SK-N-SH (cell line): ENCODE measurements around the gene GDA. TPM values are rescaled to one million over a fixed set of nuclear protein-coding genes. Genes with fewer than 3 reads are reported as not detected.

Source experiments
- CTCF ChIA-PET: fragments of 300-600, 350-600 bp; formaldehyde crosslinking; extraction: SDS; loops from one replicate; lab custom pipeline; 2021; lab: Yijun Ruan, JAX
- POLR2A ChIA-PET: fragments of 350-600 bp; sonication (Branson Sonifier 250); formaldehyde crosslinking; extraction: SDS; loops from one replicate; lab custom pipeline; 2020; ENCODE audit warnings: antibody characterized with exemption, inconsistent platforms; lab: Yijun Ruan, JAX
- DNase-seq: peaks from one replicate; pipeline ENCODE4 v3.0.0; 2012
- H2AFZ ChIP-seq: fragments of 200-600 bp; sonication (generic); 2 replicates; pipeline ENCODE4 v1.8.1; 2016; ENCODE audit warnings: antibody characterized with exemption, mild to moderate bottlenecking, low read depth
- H3F3A ChIP-seq: fragments of 200-600 bp; sonication (generic); replicated peaks from 2 replicates; pipeline ENCODE3; 2016; ENCODE audit warnings: antibody characterized with exemption, mild to moderate bottlenecking; ENCODE audit not compliant: insufficient read depth
- H3K27ac ChIP-seq, 2 experiments: fragments of 200-500 bp in 1 of 2; fragments of 200-600 bp in 1 of 2; sonication (Bioruptor generic) in 1 of 2; sonication (generic), shearing (Covaris generic) in 1 of 2; 2 replicates each; pipeline versions ENCODE4 v1.5.1 to v1.6.1; 2014 to 2016; ENCODE audit warnings: low read depth in 2 of 2, inconsistent platforms in 1 of 2, low read length in 1 of 2, mild to moderate bottlenecking in 1 of 2, mixed read lengths in 1 of 2
- H3K27me3 ChIP-seq: fragments of 200-600 bp; sonication (generic), shearing (Covaris generic); 2 replicates; pipeline ENCODE4 v1.6.1; 2016; ENCODE audit warnings: mixed run types; ENCODE audit not compliant: insufficient read depth
- H3K36me3 ChIP-seq, 2 experiments: fragments of 200-500 bp in 1 of 2; fragments of 200-600 bp in 1 of 2; sonication (Bioruptor generic) in 1 of 2; sonication (generic) in 1 of 2; replicated peaks in 1 of 2; 2 replicates each; pipeline versions ENCODE3 to v1.5.1; 2014 to 2016; ENCODE audit warnings: low read length in 1 of 2, mild to moderate bottlenecking in 1 of 2; ENCODE audit not compliant: insufficient read depth in 2 of 2, control insufficient read depth in 1 of 2
- H3K4me1 ChIP-seq, 2 experiments: fragments of 200-500 bp in 1 of 2; fragments of 200-600 bp in 1 of 2; sonication (Bioruptor generic) in 1 of 2; sonication (generic), shearing (Covaris generic) in 1 of 2; 2 replicates each; pipeline versions ENCODE4 v1.5.1 to v1.6.1; 2014 to 2016; ENCODE audit warnings: low read depth in 1 of 2, low read length in 1 of 2, mixed run types in 1 of 2; ENCODE audit not compliant: insufficient read depth in 2 of 2, control insufficient read depth in 1 of 2
- H3K4me2 ChIP-seq: fragments of 200-600 bp; sonication (generic), shearing (Covaris generic); 2 replicates; pipeline ENCODE4 v1.6.1; 2017; ENCODE audit warnings: mixed run types
- H3K4me3 ChIP-seq, 2 experiments: fragments of 200-500 bp in 1 of 2; fragments of 200-600 bp in 1 of 2; sonication (Bioruptor generic) in 1 of 2; sonication (generic), shearing (Covaris generic) in 1 of 2; 2 replicates each; pipeline versions ENCODE4 v1.5.1 to v1.8.1; 2014 to 2016; ENCODE audit warnings: low read depth in 2 of 2, inconsistent platforms in 1 of 2, low read length in 1 of 2, mild to moderate bottlenecking in 1 of 2, mixed read lengths in 1 of 2, moderate library complexity in 1 of 2
- H3K79me2 ChIP-seq: fragments of 200-600 bp; sonication (generic); 2 replicates; pipeline ENCODE4 v1.8.1; 2017; ENCODE audit warnings: mild to moderate bottlenecking; ENCODE audit not compliant: insufficient read depth
- H3K9ac ChIP-seq: fragments of 200-600 bp; sonication (generic); 2 replicates; pipeline ENCODE4 v1.6.1; 2017; ENCODE audit warnings: mixed run types
- H3K9me2 ChIP-seq: fragments of 200-600 bp; sonication (generic); 2 replicates; pipeline ENCODE4 v1.6.1; 2017; ENCODE audit warnings: mixed run types
- H3K9me3 ChIP-seq: fragments of 200-600 bp; sonication (generic); 2 replicates; pipeline ENCODE4 v1.6.1; 2017; ENCODE audit warnings: mixed run types, mild to moderate bottlenecking, moderate library complexity
- H4K20me1 ChIP-seq: fragments of 200-600 bp; sonication (generic); 2 replicates; pipeline ENCODE4 v1.6.1; 2017; ENCODE audit warnings: mild to moderate bottlenecking, mixed run types; ENCODE audit not compliant: insufficient read depth
- EP300 ChIP-seq, 2 experiments: IDR thresholded peaks; 2 replicates each; pipeline versions ENCODE4 v1.4.0 to v1.6.1; 2012; ENCODE audit warnings: borderline replicate concordance in 1 of 2, low read depth in 1 of 2, low read length in 1 of 2
- EZH2phosphoT487 ChIP-seq: fragments of 200-600 bp; sonication (generic); IDR thresholded peaks from 2 replicates; pipeline ENCODE4 v1.6.1; 2017; ENCODE audit warnings: low read depth, mixed run types, mild to moderate bottlenecking, antibody characterized with exemption, moderate library complexity, borderline replicate concordance
- FOSL2 ChIP-seq: IDR thresholded peaks from 2 replicates; pipeline ENCODE4 v1.4.0; 2012; ENCODE audit warnings: low read depth, mild to moderate bottlenecking, moderate library complexity, borderline replicate concordance
- GATA2 ChIP-seq: sonication (generic); formaldehyde crosslinking; IDR thresholded peaks from 2 replicates; pipeline ENCODE4 v1.5.0; 2020; ENCODE audit warnings: mild to moderate bottlenecking, missing genetic modification reagents
- JUND ChIP-seq: IDR thresholded peaks from 2 replicates; pipeline ENCODE4 v1.4.0; 2012
- MXI1 ChIP-seq: IDR thresholded peaks from 2 replicates; pipeline ENCODE4 v1.6.1; 2012; ENCODE audit warnings: mild to moderate bottlenecking, low read depth, low read length, improper control_type of control experiment
- NRF1 ChIP-seq: IDR thresholded peaks from 2 replicates; pipeline ENCODE4 v1.6.1; 2012; ENCODE audit warnings: low read depth, mild to moderate bottlenecking, low read length
- POLR2AphosphoS5 ChIP-seq: IDR thresholded peaks from 2 replicates; pipeline ENCODE4 v1.6.1; 2012; ENCODE audit warnings: low read depth, low read length
- RFX5 ChIP-seq: IDR thresholded peaks from 2 replicates; pipeline ENCODE4 v1.6.1; 2012; ENCODE audit warnings: mild to moderate bottlenecking, improper control_type of control experiment, low read length
- TEAD4 ChIP-seq: IDR thresholded peaks from 2 replicates; pipeline ENCODE4 v1.4.0; 2012; ENCODE audit warnings: mild to moderate bottlenecking, borderline replicate concordance; ENCODE audit not compliant: insufficient read depth
- WGBS: methylation state at CpG from one replicate; pipeline ENCODE4 v1.1.6; 2017; ENCODE audit warnings: low lambda C conversion rate; 5-methylcytosine and 5-hydroxymethylcytosine counted together
- polyA plus RNA-seq, 3 experiments: library from polyadenylated mRNA; depleted of rRNA; stranded (reverse); fragments of >200 nt; gene quantifications; 2 replicates each; pipeline ENCODE4 v1.2.3, GENCODE V29; 2012
- TF ChIP-seq, protein P1 (sequence below): fragments of 150-350 bp; IDR thresholded peaks from 2 replicates; pipeline ENCODE4 v1.6.1; 2016; ENCODE audit warnings: mild to moderate bottlenecking, low read depth, low read length
- TF ChIP-seq, protein P2 (sequence below): fragments of 150-350 bp; IDR thresholded peaks from 2 replicates; pipeline ENCODE4 v1.6.1; 2017; ENCODE audit warnings: antibody characterized with exemption, low read length, low read depth, borderline replicate concordance
- TF ChIP-seq, protein P3 (sequence below): IDR thresholded peaks from 2 replicates; pipeline ENCODE4 v1.6.1; 2012; ENCODE audit warnings: mild to moderate bottlenecking, low read depth, low read length, moderate library complexity

Gene GDA
- polyA plus RNA-seq, 1 of the 3 experiments (the other 2 are of a cell fraction) = not detected

DNA sequence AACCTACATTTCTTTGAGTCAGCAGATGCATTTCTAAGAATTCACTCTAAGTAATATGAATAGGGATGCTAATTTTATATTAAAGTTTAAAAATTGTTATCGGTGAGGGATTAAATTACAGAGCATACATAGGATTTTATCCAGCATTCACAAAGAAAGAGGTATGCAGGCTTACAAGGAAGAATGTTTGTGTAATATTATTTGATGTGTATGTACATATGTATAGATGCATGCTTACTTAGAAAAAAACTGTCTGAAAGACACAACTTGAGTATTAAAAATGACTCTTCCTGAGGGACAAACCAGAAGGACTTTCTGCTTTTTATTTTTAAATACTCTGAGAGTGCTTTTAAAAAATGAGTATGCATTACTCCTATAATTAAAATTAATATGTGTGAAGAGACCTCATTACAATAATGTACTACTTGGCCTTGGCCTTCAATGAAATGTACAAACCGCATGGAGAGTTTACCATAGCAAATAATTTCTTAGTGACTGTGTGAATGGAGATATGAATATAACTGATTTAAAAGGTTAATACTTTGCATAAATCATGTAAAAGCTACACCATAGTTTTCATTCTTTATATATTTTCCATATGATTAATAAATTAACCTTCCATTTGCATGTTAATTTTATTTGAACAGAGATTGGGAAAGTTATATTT lies 77.0 kb downstream of the GDA start:
- no peaks in the 10 kb centered on the region for H4K20me1 ChIP-seq
- H3F3A ChIP-seq = no peaks in the 10 kb centered on the region
- no peak overlapping the region for H3K4me3 ChIP-seq
- ChIA-PET CTCF (no interaction called here), POLR2A (no interaction called here)
- H2AFZ ChIP-seq = no peak overlapping the region
- H3K4me2 ChIP-seq = no peak overlapping the region
- H3K36me3 ChIP-seq = no peaks in the 10 kb centered on the region
- H3K79me2 ChIP-seq = no peaks in the 10 kb centered on the region
- H3K27ac ChIP-seq = no peak overlapping the region
- TF ChIP-seq JUND (no peak), TEAD4 (no peak), GATA2 (CRISPR knock-in tag) (no peak), RFX5 (no peak), EZH2phosphoT487 (no peak)
- no peaks in the 10 kb centered on the region for H3K9me3 ChIP-seq
- H3K4me1 ChIP-seq = no peaks in the 10 kb centered on the region
- H3K9ac ChIP-seq = no peak overlapping the region
- no peaks in the 10 kb centered on the region for H3K9me2 ChIP-seq
- H3K27me3 ChIP-seq = peaks cover 16% of the 10 kb centered on the region; the same call in 1 of the 2 replicates
- 45% methylated on average over 2 of the region's 2 CpGs for WGBS
- no peak for DNase-seq

DNA sequence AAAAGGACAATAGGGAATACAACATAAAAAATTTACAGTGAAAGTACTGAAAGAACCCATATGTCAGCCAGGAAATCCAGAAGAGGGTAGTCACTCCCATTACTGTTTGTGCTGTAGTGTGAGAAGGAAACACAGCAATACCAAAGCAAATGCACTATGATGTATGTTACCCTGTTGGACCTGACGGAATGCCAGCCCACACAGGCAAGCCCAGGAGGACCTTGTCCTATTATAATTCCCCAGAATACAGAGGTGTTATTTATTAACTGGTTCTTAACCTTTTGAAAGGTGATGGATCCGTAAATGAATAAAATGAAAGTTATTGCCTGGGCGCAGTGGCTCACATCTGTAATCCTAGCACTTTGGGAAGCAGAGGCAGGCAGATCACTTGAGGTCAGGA lies 79.0 kb downstream of the GDA start:
- H3K9me3 ChIP-seq = no peaks in the 10 kb centered on the region
- H3K4me3 ChIP-seq = no peak overlapping the region
- H3K27ac ChIP-seq = no peak overlapping the region
- no peak overlapping the region for H3K9ac ChIP-seq
- no peaks in the 10 kb centered on the region for H4K20me1 ChIP-seq
- TF ChIP-seq EZH2phosphoT487 (no peak), FOSL2 (no peak), POLR2AphosphoS5 (no peak), GATA2 (CRISPR knock-in tag) (no peak), EP300 (IDR thresholded peaks at IDR 0.05; ENCODE audit: borderline replicate concordance in 1 of 2, low read depth in 1 of 2, low read length in 1 of 2) (no peak), MXI1 (no peak), NRF1 (no peak)
- TF ChIP-seq, protein P1, sequence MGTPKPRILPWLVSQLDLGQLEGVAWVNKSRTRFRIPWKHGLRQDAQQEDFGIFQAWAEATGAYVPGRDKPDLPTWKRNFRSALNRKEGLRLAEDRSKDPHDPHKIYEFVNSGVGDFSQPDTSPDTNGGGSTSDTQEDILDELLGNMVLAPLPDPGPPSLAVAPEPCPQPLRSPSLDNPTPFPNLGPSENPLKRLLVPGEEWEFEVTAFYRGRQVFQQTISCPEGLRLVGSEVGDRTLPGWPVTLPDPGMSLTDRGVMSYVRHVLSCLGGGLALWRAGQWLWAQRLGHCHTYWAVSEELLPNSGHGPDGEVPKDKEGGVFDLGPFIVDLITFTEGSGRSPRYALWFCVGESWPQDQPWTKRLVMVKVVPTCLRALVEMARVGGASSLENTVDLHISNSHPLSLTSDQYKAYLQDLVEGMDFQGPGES = no peak
- TF ChIP-seq, protein P2, sequence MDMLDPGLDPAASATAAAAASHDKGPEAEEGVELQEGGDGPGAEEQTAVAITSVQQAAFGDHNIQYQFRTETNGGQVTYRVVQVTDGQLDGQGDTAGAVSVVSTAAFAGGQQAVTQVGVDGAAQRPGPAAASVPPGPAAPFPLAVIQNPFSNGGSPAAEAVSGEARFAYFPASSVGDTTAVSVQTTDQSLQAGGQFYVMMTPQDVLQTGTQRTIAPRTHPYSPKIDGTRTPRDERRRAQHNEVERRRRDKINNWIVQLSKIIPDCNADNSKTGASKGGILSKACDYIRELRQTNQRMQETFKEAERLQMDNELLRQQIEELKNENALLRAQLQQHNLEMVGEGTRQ = no peak
- TF ChIP-seq, protein P3, sequence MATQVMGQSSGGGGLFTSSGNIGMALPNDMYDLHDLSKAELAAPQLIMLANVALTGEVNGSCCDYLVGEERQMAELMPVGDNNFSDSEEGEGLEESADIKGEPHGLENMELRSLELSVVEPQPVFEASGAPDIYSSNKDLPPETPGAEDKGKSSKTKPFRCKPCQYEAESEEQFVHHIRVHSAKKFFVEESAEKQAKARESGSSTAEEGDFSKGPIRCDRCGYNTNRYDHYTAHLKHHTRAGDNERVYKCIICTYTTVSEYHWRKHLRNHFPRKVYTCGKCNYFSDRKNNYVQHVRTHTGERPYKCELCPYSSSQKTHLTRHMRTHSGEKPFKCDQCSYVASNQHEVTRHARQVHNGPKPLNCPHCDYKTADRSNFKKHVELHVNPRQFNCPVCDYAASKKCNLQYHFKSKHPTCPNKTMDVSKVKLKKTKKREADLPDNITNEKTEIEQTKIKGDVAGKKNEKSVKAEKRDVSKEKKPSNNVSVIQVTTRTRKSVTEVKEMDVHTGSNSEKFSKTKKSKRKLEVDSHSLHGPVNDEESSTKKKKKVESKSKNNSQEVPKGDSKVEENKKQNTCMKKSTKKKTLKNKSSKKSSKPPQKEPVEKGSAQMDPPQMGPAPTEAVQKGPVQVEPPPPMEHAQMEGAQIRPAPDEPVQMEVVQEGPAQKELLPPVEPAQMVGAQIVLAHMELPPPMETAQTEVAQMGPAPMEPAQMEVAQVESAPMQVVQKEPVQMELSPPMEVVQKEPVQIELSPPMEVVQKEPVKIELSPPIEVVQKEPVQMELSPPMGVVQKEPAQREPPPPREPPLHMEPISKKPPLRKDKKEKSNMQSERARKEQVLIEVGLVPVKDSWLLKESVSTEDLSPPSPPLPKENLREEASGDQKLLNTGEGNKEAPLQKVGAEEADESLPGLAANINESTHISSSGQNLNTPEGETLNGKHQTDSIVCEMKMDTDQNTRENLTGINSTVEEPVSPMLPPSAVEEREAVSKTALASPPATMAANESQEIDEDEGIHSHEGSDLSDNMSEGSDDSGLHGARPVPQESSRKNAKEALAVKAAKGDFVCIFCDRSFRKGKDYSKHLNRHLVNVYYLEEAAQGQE = no peak
- CTCF ChIA-PET = no interaction called here
- H3K36me3 ChIP-seq = no peaks in the 10 kb centered on the region
- H3K9me2 ChIP-seq = no peaks in the 10 kb centered on the region
- H3F3A ChIP-seq = no peaks in the 10 kb centered on the region
- no peak overlapping the region for H2AFZ ChIP-seq
- H3K27me3 ChIP-seq = peaks cover 21% of the 10 kb centered on the region; the same call in 1 of the 2 replicates
- H3K79me2 ChIP-seq = no peaks in the 10 kb centered on the region
- POLR2A ChIA-PET = no interaction called here
- 34% methylated on average over 3 of the region's 3 CpGs for WGBS
- no peak overlapping the region for H3K4me2 ChIP-seq
- no peak for DNase-seq
- H3K4me1 ChIP-seq = no peaks in the 10 kb centered on the region
